Urothelium cell line (cell line): ENCODE data around the gene COPZ2.

Experiments
- DNase-seq: peaks from one replicate; pipeline ENCODE4 v3.0.0; 2011; ENCODE audit warnings: low spot score, mixed read lengths
- FAIRE-seq: peaks from 2 replicates; lab custom pipeline; 2011; peaks lifted over from hg19 to GRCh38; lab: Jason Lieb, UNC

Gene COPZ2

GRCh38 chr17:48056879-48057278 lies 19.3 kb upstream of the COPZ2 start:
- FAIRE-seq, result no peak

GRCh38 chr17:48056246-48056745 lies 18.7 kb upstream of the COPZ2 start:
- FAIRE-seq, result no peak
- no peak for DNase-seq

More at GRCh38 chr17:48056879-48057278, 19.3 kb upstream of the COPZ2 start:
- no peak for DNase-seq

GRCh38 chr17:48055531-48056245 lies 18.1 kb upstream of the COPZ2 start:
- DNase-seq (no peak), FAIRE-seq (no peak)

- FAIRE-seq (no peak), DNase-seq (no peak)
Measured at GRCh38 chr17:48054238-48055185, 16.9 kb upstream of the COPZ2 start.

- DNase-seq, result no peak
- no peak for FAIRE-seq
Measured at GRCh38 chr17:48053758-48054237, 16.2 kb upstream of the COPZ2 start.

- FAIRE-seq (no peak), DNase-seq (no peak)
Measured at GRCh38 chr17:48052956-48053757, 15.6 kb upstream of the COPZ2 start.

GRCh38 chr17:48051706-48052486 lies 14.3 kb upstream of the COPZ2 start:
- DNase-seq (no peak), FAIRE-seq (no peak)

GRCh38 chr17:48051283-48051682 lies 13.7 kb upstream of the COPZ2 start:
- no peak for FAIRE-seq

GRCh38 chr17:48048384-48049126 lies 11.0 kb upstream of the COPZ2 start:
- peak; percentile 93 for DNase-seq
- FAIRE-seq, result no peak

More at GRCh38 chr17:48051283-48051682, 13.7 kb upstream of the COPZ2 start:
- DNase-seq, result no peak

- FAIRE-seq (peak; percentile 77), DNase-seq (peak; percentile 98)
Measured at GRCh38 chr17:48047741-48048383, 10.3 kb upstream of the COPZ2 start, which contains the start of gene NFE2L1. TSS of gene NFE2L1 (plus strand) at chr17:48048359. CDS start at chr17:48051119, 2,760 bp downstream.

GRCh38 chr17:48047113-48047740 lies 9.6 kb upstream of the COPZ2 start:
- FAIRE-seq, result no peak
- DNase-seq, result no peak

- FAIRE-seq, result no peak
Measured at GRCh38 chr17:48046296-48046695, 8.7 kb upstream of the COPZ2 start.

GRCh38 chr17:48045316-48046001 lies 7.9 kb upstream of the COPZ2 start:
- FAIRE-seq (no peak), DNase-seq (no peak)

More at GRCh38 chr17:48046296-48046695, 8.7 kb upstream of the COPZ2 start:
- no peak for DNase-seq

- no peak for DNase-seq
- no peak for FAIRE-seq
Measured at GRCh38 chr17:48044851-48045250, 7.3 kb upstream of the COPZ2 start.

- no peak for DNase-seq
- no peak for FAIRE-seq
Measured at GRCh38 chr17:48043176-48043575, 5.6 kb upstream of the COPZ2 start.

GRCh38 chr17:48038687-48039086 lies 1.1 kb upstream of the COPZ2 start:
- no peak for FAIRE-seq

GRCh38 chr17:48037838-48038323 lies 284 bp upstream of the COPZ2 start:
- no peak for FAIRE-seq

More at GRCh38 chr17:48038687-48039086, 1.1 kb upstream of the COPZ2 start:
- no peak for DNase-seq

More at GRCh38 chr17:48037838-48038323, 284 bp upstream of the COPZ2 start:
- no peak for DNase-seq
